ENCODE measurements around the gene IDUA. TPM values are rescaled to one million over a fixed set of nuclear protein-coding genes. Genes with fewer than 3 reads are reported as not detected.

IDUA gene
- total RNA-seq, 1 donor from 2014 or later: 12.9 TPM

DNA sequence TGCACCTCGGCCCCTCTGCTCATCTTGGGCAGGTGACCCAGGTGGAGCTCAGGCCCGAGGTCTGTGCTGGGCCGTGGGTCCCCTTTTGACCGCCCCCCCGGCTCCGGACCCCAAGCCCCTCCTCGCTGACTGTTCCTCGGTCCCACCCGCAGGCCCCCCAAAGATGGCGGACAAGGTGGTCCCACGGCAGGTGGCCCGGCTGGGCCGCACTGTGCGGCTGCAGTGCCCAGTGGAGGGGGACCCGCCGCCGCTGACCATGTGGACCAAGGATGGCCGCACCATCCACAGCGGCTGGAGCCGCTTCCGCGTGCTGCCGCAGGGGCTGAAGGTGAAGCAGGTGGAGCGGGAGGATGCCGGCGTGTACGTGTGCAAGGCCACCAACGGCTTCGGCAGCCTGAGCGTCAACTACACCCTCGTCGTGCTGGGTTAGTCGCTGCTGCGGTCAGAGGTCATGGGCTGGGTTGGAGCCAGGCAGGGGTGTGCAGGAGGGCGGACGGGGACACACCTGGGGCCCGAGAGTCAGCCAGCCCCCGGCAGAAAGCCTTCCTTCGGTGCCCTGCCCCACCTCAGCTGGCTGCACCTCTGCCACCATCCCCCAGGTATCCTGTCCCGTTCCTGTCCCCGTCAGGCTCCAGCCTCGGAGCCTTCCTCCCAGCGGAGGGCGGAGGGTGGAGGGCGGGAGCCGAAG is 35.4 kb downstream of the IDUA start:
- intact Hi-C loops (cut with DNase I): no loop called here
- no peak for DNase-seq (ENCODE audit: low spot score)

DNA sequence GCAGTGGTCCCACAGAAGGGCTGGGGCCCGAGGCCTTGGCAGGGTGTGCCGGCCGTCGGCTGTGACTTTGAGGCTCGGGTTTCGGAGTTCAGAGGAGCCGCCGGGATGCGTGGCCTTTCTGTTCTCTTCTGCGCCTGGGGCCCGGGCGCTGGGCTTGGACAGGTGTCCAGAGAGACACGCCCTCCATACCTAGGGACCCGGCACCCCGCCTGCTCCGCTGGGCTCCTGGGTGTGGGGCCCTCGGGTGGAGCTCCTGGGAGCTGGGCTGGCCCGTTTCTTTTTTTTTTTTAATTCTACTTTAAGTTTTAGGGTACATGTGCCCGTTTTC is 35.9 kb downstream of the IDUA start:
- intact Hi-C loops (cut with DNase I): no loop called here
- no peak for DNase-seq (ENCODE audit: low spot score)

DNA sequence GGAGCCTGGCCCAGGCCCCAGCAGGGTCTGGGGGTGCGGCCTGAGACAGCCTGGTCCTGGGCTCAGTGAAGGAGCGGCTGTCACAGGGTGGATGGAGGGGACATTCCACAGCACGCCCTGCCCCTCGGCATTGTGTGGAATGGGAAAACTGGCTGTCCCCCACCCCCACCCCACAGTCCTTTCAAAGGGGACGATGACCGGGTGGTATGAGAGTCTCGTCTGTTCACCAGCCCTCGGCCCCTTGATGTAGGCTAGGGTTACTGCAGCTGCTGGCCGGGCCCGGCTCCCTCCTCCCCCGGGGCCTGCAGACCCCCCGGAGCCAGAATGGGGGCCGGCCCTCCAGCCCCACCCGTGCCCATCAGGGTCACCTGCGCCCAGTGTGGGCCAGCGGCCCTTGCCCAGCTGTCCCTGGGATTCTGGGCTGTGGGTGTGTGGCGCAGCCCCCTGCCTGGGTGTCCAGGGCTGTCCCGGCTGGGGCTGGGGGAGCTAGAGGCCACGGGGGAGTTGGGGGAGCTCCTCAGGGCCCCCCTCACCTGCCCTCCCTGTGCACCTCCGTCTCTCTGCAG is 36.3 kb downstream of the IDUA start:
- no peak for DNase-seq (ENCODE audit: low spot score)
- intact Hi-C loops (cut with DNase I): no loop called here

DNA sequence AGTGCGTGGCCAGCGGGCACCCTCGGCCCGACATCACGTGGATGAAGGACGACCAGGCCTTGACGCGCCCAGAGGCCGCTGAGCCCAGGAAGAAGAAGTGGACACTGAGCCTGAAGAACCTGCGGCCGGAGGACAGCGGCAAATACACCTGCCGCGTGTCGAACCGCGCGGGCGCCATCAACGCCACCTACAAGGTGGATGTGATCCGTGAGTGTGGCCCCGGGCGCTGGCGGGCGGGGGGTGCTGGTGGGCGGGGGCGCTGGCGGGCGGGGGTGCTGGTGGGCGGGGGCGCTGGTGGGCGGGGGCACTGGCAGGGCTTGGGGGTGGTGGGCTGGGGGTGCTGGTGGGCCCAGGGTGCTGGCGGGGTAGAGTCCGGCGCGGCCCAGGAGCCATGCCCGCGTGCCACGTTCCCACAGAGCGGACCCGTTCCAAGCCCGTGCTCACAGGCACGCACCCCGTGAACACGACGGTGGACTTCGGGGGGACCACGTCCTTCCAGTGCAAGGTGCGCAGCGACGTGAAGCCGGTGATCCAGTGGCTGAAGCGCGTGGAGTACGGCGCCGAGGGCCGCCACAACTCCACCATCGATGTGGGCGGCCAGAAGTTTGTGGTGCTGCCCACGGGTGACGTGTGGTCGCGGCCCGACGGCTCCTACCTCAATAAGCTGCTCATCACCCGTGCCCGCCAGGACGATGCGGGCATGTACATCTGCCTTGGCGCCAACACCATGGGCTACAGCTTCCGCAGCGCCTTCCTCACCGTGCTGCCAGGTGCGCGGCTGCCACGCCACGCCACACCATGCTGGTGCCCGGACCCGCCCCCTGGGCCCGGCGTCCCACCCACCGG is 37.3 kb downstream of the IDUA start:
- intact Hi-C loops (cut with DNase I): no loop called here
- no peak for DNase-seq (ENCODE audit: low spot score)

DNA sequence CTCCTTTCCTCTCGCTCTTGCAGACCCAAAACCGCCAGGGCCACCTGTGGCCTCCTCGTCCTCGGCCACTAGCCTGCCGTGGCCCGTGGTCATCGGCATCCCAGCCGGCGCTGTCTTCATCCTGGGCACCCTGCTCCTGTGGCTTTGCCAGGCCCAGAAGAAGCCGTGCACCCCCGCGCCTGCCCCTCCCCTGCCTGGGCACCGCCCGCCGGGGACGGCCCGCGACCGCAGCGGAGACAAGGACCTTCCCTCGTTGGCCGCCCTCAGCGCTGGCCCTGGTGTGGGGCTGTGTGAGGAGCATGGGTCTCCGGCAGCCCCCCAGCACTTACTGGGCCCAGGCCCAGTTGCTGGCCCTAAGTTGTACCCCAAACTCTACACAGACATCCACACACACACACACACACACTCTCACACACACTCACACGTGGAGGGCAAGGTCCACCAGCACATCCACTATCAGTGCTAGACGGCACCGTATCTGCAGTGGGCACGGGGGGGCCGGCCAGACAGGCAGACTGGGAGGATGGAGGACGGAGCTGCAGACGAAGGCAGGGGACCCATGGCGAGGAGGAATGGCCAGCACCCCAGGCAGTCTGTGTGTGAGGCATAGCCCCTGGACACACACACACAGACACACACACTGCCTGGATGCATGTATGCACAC is 38.2 kb downstream of the IDUA start:
- no peak for DNase-seq (ENCODE audit: low spot score)
- intact Hi-C loops (cut with DNase I): no loop called here

DNA sequence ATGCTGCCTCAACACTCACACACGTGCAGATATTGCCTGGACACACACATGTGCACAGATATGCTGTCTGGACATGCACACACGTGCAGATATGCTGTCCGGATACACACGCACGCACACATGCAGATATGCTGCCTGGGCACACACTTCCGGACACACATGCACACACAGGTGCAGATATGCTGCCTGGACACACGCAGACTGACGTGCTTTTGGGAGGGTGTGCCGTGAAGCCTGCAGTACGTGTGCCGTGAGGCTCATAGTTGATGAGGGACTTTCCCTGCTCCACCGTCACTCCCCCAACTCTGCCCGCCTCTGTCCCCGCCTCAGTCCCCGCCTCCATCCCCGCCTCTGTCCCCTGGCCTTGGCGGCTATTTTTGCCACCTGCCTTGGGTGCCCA is 39.3 kb downstream of the IDUA start:
- intact Hi-C loops (cut with DNase I): no loop called here
- no peak for DNase-seq (ENCODE audit: low spot score)

DNA sequence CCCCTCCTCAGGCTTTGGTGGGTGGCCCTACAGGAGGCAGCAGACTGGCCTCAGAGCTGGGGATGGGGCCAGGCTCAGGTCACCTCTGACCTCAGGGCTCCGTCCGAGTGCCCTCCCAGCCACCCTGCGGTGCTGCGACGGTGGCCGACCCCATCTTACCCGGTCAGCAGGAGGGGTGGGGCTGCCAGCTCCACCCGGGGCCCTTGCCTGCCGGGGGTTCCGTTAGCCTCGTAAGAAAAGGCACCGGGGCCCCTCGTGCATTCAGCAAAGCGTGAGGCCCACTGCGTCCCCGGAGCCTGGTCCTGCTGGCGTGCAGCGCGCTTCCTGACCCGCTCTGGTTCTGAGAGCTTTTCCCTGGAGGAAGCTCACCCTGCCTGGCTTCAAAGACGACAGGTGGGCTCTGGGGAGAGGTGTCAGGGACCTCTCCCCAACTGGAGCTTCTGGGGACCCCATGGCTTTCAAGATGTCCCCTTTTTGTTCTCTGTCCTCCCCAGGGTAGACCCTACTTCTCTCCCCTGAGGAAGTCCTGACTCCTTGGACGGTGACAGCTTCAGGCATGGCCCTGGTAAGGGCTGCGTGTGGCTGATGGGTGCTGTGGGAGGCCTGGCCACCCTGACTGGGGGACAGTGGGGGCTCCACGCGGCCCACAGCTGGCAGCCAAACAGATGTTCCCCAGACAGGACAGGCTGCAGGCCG is 40.5 kb downstream of the IDUA start:
- intact Hi-C loops (cut with DNase I): no loop called here
- DNase-seq (ENCODE audit: low spot score): no peak

DNA sequence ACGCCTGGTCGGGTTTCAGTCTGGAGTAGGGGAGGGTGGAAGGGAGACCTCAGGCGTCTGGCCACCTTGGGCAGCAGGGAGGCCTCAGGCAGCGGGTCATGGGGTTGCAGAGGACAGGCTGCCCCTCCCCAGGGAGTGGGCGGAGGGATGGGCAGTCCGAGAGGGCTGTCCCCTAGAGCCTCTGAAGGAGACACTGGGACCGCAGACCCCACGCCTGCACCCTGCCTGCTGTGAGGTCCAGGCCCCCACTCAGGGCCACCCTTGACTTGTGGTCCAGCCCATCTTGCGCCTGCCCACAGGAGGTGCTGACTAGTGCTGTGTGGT is 41.0 kb downstream of the IDUA start:
- DNase-seq (ENCODE audit: low spot score): no peak
- intact Hi-C loops (cut with DNase I): no loop called here

DNA sequence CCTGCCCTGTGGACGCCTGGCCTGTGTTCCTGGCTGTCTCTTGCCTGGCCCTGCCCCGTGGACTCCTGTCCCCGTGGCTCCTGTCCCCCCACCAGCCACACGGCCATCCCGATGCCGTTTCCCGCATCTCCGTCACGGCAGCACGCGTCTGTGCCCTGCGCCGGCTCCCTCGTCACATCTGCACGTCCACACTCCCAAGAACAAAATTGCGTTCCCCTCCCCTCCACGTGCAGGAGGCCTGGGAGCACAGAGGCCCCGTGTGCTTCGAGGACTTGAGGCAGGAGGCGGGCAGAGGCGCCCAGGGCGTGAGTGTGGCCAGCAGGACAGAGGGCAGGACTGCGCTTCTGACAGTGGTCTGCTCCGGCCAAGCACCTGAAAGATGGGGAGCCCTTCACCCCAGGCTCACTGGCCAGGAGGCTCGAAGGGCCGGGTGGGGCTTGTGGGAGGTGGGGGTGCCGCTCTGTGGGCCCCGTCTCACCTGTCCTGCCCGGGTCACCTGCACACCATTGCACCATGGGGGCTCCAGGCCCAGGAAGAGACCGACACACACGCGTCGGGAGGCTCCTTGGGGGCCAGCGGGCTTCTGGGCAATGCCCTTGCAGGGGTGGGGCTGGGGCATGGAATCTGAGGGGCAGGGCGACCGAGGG is 41.9 kb downstream of the IDUA start:
- intact Hi-C loops (cut with DNase I): no loop called here
- no peak for DNase-seq (ENCODE audit: low spot score)

DNA sequence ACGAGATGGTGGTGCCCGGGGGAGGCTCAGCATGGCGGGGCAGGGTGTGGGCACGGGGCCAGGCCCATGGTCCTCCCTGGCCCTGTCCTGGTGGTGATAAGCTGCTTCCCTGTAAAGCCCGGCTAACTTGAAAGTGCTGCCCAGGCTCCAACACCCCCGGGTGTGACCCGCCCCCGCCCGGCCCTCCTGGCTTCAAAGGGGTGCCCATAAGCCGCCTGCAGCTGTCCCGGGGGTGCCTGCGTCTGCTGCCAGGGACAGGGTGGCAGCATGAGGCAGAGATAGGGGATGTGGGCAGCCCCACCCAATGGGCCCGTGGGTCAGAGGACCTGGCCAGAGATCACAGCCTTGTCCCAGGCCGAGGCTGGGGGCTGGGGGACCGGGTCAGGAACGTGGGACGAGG is 42.7 kb downstream of the IDUA start:
- DNase-seq (ENCODE audit: low spot score): no peak
- intact Hi-C loops (cut with DNase I): no loop called here

DNA sequence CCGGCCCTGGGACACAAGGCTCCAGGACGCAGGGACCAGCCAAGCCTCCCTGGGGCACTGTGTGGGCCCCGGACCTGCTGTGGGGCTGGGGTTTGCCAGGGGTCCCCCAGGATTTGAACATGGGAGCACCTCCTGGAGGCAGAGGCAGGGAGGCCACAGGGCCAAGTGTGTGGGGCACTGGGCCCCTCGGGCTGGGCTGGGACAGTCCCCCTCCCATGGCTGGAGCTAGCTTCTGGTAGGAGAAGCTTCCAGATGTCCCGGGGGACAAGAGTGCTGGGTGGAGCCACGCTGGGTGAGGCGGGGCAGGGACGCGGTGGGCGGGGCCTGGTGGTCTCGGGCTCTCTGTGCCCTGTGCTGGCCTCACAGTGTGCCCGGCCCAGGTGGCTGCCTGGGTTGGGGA is 43.2 kb downstream of the IDUA start:
- no peak for DNase-seq (ENCODE audit: low spot score)
- intact Hi-C loops (cut with DNase I): no loop called here

DNA sequence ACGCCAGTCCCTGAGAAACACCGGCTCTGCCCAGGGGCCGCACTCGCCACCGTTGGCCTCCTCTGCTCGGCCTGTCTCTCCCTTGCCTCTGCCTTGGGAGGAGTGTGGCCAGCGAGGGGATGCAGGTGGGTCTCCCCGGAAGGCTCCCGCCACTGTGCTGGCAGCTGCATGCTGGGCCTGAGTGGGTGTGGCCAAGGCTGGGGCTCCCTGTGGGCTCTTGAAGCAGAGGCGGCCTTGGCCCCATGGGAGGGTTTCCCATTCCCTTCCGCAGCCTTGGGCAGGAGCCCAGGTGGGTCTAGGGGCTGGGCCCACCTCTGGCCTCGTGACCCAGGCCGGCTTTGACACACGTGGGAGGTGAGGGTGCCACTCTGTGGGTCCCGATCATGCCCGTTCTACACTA is 43.7 kb downstream of the IDUA start:
- DNase-seq (ENCODE audit: low spot score): no peak
- intact Hi-C loops (cut with DNase I): no loop called here

DNA sequence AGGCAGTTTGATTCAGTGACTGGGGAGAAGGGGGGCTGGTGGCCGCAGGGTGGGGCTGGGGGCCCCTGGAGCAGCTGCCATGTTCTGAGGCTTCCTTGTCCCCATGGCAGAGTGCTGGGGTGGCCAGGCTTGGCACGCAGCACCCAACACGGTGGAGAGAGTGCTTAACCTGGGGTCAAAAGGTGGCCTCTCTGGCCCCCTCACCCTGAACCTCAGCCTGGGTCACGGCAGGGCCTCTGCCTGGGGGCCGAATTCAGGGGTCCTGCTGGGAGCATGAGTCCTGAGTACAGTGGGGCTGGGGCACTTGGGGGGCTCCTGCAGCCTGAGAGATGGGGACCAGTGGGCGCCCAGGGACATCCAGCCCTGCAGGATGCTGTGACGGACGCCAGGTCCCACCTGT is 44.5 kb downstream of the IDUA start:
- intact Hi-C loops (cut with DNase I): no loop called here
- no peak for DNase-seq (ENCODE audit: low spot score)

DNA sequence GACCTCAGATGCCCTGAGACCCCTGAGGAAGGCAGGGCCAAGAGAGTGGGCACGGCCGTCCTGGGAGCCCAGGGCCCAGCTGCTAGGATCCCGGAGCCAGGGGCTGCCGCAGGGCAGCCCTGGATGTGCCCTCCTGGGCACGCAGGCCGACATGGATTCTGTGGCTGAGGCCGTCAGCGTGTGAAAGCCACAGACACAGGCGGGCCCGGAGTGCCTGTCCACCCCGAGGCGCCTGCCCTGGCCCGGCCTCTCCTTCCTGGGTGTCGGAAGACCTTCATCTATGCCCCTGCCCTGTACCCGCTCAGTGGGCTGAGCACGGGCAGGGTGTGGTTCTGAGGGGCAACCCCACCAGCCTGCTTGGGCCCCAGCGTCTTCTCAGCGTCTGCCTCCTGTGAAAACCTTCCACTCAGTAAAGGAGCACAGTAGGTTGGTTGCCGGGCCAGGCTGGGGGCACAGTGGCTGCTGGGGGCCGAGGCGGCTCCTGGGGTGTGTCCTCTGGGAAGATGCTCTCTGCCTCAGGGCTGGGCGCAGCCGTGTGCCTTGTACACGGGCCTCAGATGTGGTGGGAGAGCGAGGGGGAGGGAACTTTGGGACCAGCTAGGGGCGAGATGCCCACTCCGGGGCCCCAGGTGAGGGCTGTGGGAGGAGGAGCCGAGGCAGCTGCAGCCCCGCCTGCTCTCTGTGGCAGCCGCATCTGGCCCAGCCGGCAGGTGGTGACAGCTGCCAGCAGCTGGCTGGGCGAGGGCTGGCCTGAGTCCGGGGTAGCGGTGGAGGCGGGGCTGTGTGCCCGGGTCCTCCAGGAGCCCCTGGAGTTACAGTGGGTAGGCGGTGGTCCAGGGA is 45.3 kb downstream of the IDUA start:
- intact Hi-C loops (cut with DNase I): no loop called here
- DNase-seq (ENCODE audit: low spot score): no peak

DNA sequence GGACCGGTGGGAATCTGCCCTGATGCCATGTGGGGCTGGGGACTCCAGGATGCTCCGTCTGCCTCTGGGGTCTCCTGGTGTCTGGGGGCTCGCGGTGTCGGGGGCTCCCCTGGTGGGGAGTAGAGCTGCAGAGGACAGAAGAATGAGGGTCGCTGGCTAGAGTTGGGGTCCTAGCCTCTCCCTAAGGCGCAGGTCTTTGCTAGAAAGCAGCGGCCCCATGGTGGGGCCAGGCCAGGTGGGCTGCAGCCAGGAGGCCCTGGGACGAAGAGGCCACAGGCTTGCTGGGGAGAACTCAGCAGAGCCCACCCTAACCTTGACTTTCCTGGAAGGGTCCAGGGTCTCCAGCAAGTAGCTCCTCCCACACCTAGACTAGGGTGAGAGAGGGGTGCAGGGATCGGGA is 46.0 kb downstream of the IDUA start:
- intact Hi-C loops (cut with DNase I): no loop called here
- no peak for DNase-seq (ENCODE audit: low spot score)

DNA sequence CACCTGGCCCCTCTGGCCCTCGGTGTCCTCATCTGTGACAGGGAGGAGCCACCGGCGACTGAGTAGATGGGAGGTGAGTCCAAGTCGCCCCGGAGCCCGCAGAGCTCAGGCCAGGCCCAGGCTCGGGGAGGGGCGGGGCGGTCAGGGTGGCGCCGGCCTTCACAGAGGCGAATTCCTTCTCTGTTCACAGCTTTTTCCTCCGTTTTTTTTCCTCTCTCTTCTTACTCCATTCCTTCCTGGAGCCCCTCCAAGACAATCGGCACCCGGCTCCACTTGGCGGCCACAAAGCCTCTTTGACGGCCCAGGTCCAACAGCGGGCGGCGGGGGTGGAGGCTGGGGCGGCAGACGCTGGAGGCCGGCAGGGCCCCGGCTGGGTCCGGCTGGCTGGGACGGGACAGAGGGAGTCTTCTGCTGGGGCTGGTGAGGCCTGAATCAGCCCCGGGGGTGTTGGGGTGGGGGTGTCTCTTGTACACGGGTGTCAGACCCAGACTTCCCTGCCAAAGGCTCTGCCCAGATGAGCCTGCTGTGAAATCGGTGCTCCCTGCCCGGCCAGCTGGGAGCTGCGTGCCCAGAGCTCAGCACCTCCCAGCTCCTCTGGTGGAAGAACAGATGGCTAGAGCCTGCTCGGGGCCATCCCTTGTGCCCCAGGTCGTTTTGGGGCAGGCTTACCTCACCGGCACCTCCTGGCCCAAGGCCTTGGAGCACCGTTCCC is 47.2 kb downstream of the IDUA start:
- DNase-seq (ENCODE audit: low spot score): no peak
- intact Hi-C loops (cut with DNase I): no loop called here

DNA sequence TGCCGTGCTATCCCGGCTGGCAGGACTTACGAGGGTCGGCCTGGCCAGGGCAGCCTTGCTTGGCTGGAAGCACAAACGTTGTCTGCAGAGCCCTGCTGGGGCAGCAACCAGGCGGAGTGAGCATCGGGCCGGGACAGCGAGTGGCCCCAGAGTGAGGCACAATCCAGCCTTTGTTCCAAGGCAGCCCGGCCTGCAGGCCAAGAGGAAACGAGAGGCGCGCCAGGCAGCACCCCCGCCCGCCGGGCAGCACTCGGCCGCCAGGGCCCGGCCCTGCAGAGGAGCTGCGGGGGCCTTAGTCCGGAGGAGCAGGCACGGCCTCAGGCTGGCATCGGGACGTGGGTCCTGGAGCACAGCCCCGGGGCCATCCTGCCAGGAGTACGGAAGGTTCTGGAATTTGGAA is 48.7 kb downstream of the IDUA start:
- intact Hi-C loops (cut with DNase I): no loop called here
- no peak for DNase-seq (ENCODE audit: low spot score)

DNA sequence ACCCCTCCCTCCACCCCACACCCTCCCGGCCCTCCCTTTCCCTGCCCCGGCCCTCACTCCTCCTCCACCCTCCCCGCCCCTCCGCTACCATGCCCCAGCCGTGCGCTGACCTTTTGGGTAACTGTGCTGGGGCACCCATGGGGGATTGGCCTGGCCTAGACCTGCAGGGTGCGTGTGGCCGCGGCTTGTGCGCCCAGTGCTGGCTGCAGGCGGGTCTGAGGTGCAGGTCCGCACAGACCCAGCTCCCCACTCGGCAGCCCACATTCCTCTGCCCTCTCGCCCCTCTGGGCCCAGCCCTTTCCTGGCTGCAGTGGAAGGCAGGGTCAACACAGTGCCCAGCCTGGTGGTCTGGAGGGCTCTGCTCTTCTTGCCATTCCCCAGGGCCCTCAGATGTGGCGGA is 49.3 kb downstream of the IDUA start:
- intact Hi-C loops (cut with DNase I): no loop called here
- no peak for DNase-seq (ENCODE audit: low spot score)

Data from cardiac septum (tissue), 1 donor.